Neutrophil (primary cell): ENCODE data around the gene RASSF3.
A peak's percentile ranks its signal among the peaks of the same experiment; 100 is the strongest.

Experiments used
- H3K27ac ChIP-seq: fragments of 200-600 bp; sonication (generic); 2 replicates; pipeline ENCODE4 v1.5.1; 2016; ENCODE audit warnings: mild to moderate bottlenecking, moderate library complexity
- H3K27me3 ChIP-seq: fragments of 200-600 bp; sonication (generic); 2 replicates; pipeline ENCODE4 v1.6.0; 2016; ENCODE audit warnings: mild to moderate bottlenecking
- H3K36me3 ChIP-seq: fragments of 200-600 bp; sonication (generic); 2 replicates; pipeline ENCODE4 v1.5.1; 2017
- H3K4me1 ChIP-seq, 2 experiments: fragments of 200-600 bp in 1 of 2; sonication (generic) in 1 of 2; 1 replicate in 1 of 2; 2 replicates in 1 of 2; pipeline versions ENCODE4 v1.5.1 to v1.6.1; 2013 to 2016; ENCODE audit warnings: low read depth in 1 of 2, low read length in 1 of 2, mild to moderate bottlenecking in 1 of 2, moderate library complexity in 1 of 2; ENCODE audit not compliant: control insufficient read depth in 1 of 2, insufficient read depth in 1 of 2
- H3K4me3 ChIP-seq, 2 experiments: fragments of 200-600 bp in 1 of 2; sonication (generic) in 1 of 2; 1 replicate in 1 of 2; 2 replicates in 1 of 2; pipeline ENCODE4 v1.5.1; 2013 to 2016; ENCODE audit warnings: low read depth in 1 of 2, low read length in 1 of 2, mild to moderate bottlenecking in 1 of 2, moderate library complexity in 1 of 2
- H3K9me3 ChIP-seq: fragments of 200-600 bp; sonication (generic); 2 replicates; pipeline ENCODE4 v1.5.1; 2016
- CTCF ChIP-seq: fragments of 200-600 bp; sonication (generic); IDR thresholded peaks from 2 replicates; pipeline ENCODE4 v1.5.1; 2016; ENCODE audit warnings: antibody characterized with exemption

RASSF3 gene

GRCh38 chr12:64731683-64732082 lies 121.4 kb downstream of the RASSF3 start:
- peaks cover 40% of the 10 kb centered on the region for H3K36me3 ChIP-seq
- H3K4me1 ChIP-seq: peaks cover 5 to 13% of the 10 kb centered on the region in 2 experiments
- H3K9me3 ChIP-seq: no peaks in the 10 kb centered on the region
- H3K4me3 ChIP-seq: no peak overlapping the region
- no peaks in the 10 kb centered on the region for H3K27me3 ChIP-seq
- no peak for TF ChIP-seq CTCF
- no peak overlapping the region for H3K27ac ChIP-seq

GRCh38 chr12:64733857-64734256 lies 123.6 kb downstream of the RASSF3 start:
- Histone ChIP-seq H3K27ac (no peak overlapping the region), H3K9me3 (no peaks in the 10 kb centered on the region), H3K36me3 (peaks cover 44% of the 10 kb centered on the region), H3K4me3 (no peak overlapping the region), H3K27me3 (no peaks in the 10 kb centered on the region), H3K4me1 (peaks cover 20 to 28% of the 10 kb centered on the region in 2 experiments)
- TF ChIP-seq CTCF: no peak

- Histone ChIP-seq H3K36me3 (peaks cover 48% of the 10 kb centered on the region), H3K9me3 (no peaks in the 10 kb centered on the region), H3K4me1 (peaks cover 27 to 28% of the 10 kb centered on the region in 2 experiments), H3K27ac (peak overlapping the region; percentile 74), H3K4me3 (no peak overlapping the region), H3K27me3 (no peaks in the 10 kb centered on the region)
- no peak for TF ChIP-seq CTCF
These were observed 125.1 kb downstream of the RASSF3 start for GRCh38 chr12:64735442-64735841.

GRCh38 chr12:64736771-64737170 lies 126.5 kb downstream of the RASSF3 start:
- Histone ChIP-seq H3K27ac (peak overlapping the region; percentile 74), H3K4me3 (no peak overlapping the region), H3K27me3 (no peaks in the 10 kb centered on the region), H3K9me3 (no peaks in the 10 kb centered on the region), H3K36me3 (peaks cover 48% of the 10 kb centered on the region), H3K4me1 (peaks cover 35 to 38% of the 10 kb centered on the region in 2 experiments)
- no peak for TF ChIP-seq CTCF

GRCh38 chr12:64737539-64737938 lies 127.2 kb downstream of the RASSF3 start:
- TF ChIP-seq CTCF: no peak
- Histone ChIP-seq H3K27ac (peak overlapping the region; percentile 74), H3K36me3 (peaks cover 54% of the 10 kb centered on the region), H3K9me3 (no peaks in the 10 kb centered on the region), H3K27me3 (no peaks in the 10 kb centered on the region), H3K4me1 (peaks cover 35 to 38% of the 10 kb centered on the region in 2 experiments), H3K4me3 (peak overlapping the region in 1 of 2 experiments; percentile 2)

GRCh38 chr12:64739778-64740177 lies 129.5 kb downstream of the RASSF3 start:
- Histone ChIP-seq H3K36me3 (peaks cover 62% of the 10 kb centered on the region), H3K27ac (peak overlapping the region; percentile 76), H3K4me1 (peaks cover 35 to 38% of the 10 kb centered on the region in 2 experiments), H3K27me3 (no peaks in the 10 kb centered on the region), H3K4me3 (no peak overlapping the region), H3K9me3 (no peaks in the 10 kb centered on the region)
- no peak for TF ChIP-seq CTCF
